OCI-LY7 (cell line): ENCODE results near the gene FBXO44. TPM values are rescaled to one million over a fixed set of nuclear protein-coding genes. Genes with fewer than 3 reads are reported as not detected.

Experiments used
- BruUV-seq: library from RNA; stranded (reverse); fragments of 400-500 nt; replicated peaks from 2 replicates; lab custom pipeline; 2021; lab: Mats Ljungman, UMichigan
- CTCF ChIA-PET: fragments of 300-600 bp; sonication (Branson Sonifier 250); formaldehyde crosslinking; loops from one replicate; lab custom pipeline; 2022; ENCODE audit warnings: antibody characterized with exemption; ENCODE audit not compliant: unreplicated experiment; lab: Charles Lee
- POLR2A ChIA-PET: fragments of 300-600 bp; sonication (Branson Sonifier 250); formaldehyde crosslinking; loops from one replicate; lab custom pipeline; 2022; ENCODE audit warnings: antibody characterized with exemption; lab: Charles Lee
- DNase-seq: peaks from one replicate; pipeline ENCODE4 v3.0.0-alpha.2; 2015; ENCODE audit warnings: low spot score
- H2AFZ ChIP-seq: fragments of 200-600 bp; sonication (generic), shearing (Covaris generic); 2 replicates; pipeline ENCODE4 v1.6.1; 2014; ENCODE audit warnings: mild to moderate bottlenecking, antibody characterized with exemption, low read length, moderate library complexity
- H3K27ac ChIP-seq: fragments of 200-600 bp; sonication (generic); 2 replicates; pipeline ENCODE4 v1.5.1; 2014; ENCODE audit warnings: mixed run types, low read depth, mild to moderate bottlenecking, moderate library complexity, low read length, inconsistent platforms; ENCODE audit not compliant: poor library complexity, severe bottlenecking
- H3K36me3 ChIP-seq: fragments of 200-600 bp; sonication (generic); 2 replicates; pipeline ENCODE4 v1.6.1; 2014; ENCODE audit warnings: mild to moderate bottlenecking, antibody characterized with exemption, low read length, moderate library complexity, mixed read lengths; ENCODE audit not compliant: insufficient read depth
- H3K4me1 ChIP-seq: fragments of 200-600 bp; sonication (generic); 2 replicates; pipeline ENCODE4 v1.5.1; 2014; ENCODE audit warnings: mild to moderate bottlenecking, low read length; ENCODE audit not compliant: insufficient read depth, poor library complexity, severe bottlenecking
- H3K4me2 ChIP-seq: fragments of 200-600 bp; sonication (generic); 2 replicates; pipeline ENCODE4 v1.6.1; 2014; ENCODE audit warnings: mild to moderate bottlenecking, low read length
- H3K4me3 ChIP-seq: fragments of 200-600 bp; sonication (generic); 2 replicates; pipeline ENCODE4 v1.5.1; 2014; ENCODE audit warnings: mild to moderate bottlenecking, low read depth, low read length; ENCODE audit not compliant: poor library complexity, severe bottlenecking
- H3K79me2 ChIP-seq: fragments of 200-600 bp; sonication (generic); 2 replicates; pipeline ENCODE4 v1.6.1; 2016; ENCODE audit warnings: low read depth, mild to moderate bottlenecking, low read length, moderate library complexity, mixed read lengths; ENCODE audit not compliant: insufficient read depth
- H3K9me2 ChIP-seq: fragments of 200-600 bp; sonication (generic); 2 replicates; pipeline ENCODE4 v1.6.1; 2016; ENCODE audit warnings: mild to moderate bottlenecking, low read length, mixed read lengths; ENCODE audit not compliant: insufficient read depth
- H3K9me3 ChIP-seq: fragments of 200-600 bp; sonication (generic); 2 replicates; pipeline ENCODE4 v1.6.1; 2014; ENCODE audit warnings: mild to moderate bottlenecking, mixed run types, low read length, mixed read lengths
- H4K20me1 ChIP-seq: fragments of 200-600 bp; sonication (generic); 2 replicates; pipeline ENCODE4 v1.6.1; 2014; ENCODE audit warnings: mild to moderate bottlenecking, antibody characterized with exemption, low read length, moderate library complexity, mixed read lengths; ENCODE audit not compliant: insufficient read depth
- CTCF ChIP-seq: fragments of 200-600 bp; sonication (generic); conservative IDR thresholded peaks from 2 replicates; pipeline ENCODE4 v1.5.1; 2014; ENCODE audit warnings: mild to moderate bottlenecking, antibody characterized with exemption, low read length, moderate library complexity, mixed read lengths
- EZH2phosphoT487 ChIP-seq: fragments of 200-600 bp; sonication (generic); IDR thresholded peaks from 2 replicates; pipeline ENCODE4 v1.6.1; 2018; ENCODE audit warnings: low read depth, borderline replicate concordance, mild to moderate bottlenecking, mixed run types, antibody characterized with exemption, low read length, moderate library complexity, mixed read lengths
- intact Hi-C: fragments of 100-400 bp; cut with micrococcal nuclease; formaldehyde crosslinking; loops from one replicate; pipeline ENCODE4 v1.10.0; 2022; ENCODE audit not compliant: unreplicated experiment
- total RNA-seq, 2 experiments: library from RNA; depleted of rRNA in 1 of 2; stranded (reverse); fragments of >200 nt in 1 of 2; shearing (Covaris generic) in 1 of 2; gene quantifications; 2 replicates each; pipeline ENCODE4 v1.2.3, GENCODE V29; 2014 to 2022

Gene FBXO44
- total RNA-seq, 2 experiments from 2014 or later, result 16.2 to 20.8 TPM

GRCh38 chr1:11610629-11611180 lies 44.0 kb upstream of the FBXO44 start:
- Histone ChIP-seq H3K9me2 (no peaks in the 10 kb centered on the region), H3K4me2 (no peak overlapping the region), H3K36me3 (no peaks in the 10 kb centered on the region), H4K20me1 (no peaks in the 10 kb centered on the region), H2AFZ (no peak overlapping the region), H3K4me3 (no peak overlapping the region), H3K4me1 (no peaks in the 10 kb centered on the region), H3K79me2 (no peaks in the 10 kb centered on the region), H3K9me3 (no peaks in the 10 kb centered on the region), H3K27ac (no peak overlapping the region)
- POLR2A ChIA-PET, result no interaction called here
- CTCF ChIA-PET, result no interaction called here
- intact Hi-C loops, result no loop called here
- TF ChIP-seq CTCF, result no peak
- TF ChIP-seq EZH2phosphoT487, result no peak
- DNase-seq, result no peak
- BruUV-seq, result no TSS peak

- no peaks in the 10 kb centered on the region for H3K36me3 ChIP-seq
- ChIA-PET CTCF (interaction anchor here (0.6 kb wide), 1 partner anchor 131 kb away, joined by 3 read pairs; no protein-coding TSS in a partner anchor), POLR2A (interaction anchor here (0.7 kb wide), 1 partner anchor 262 kb away, joined by 3 read pairs; no protein-coding TSS in a partner anchor)
- no peak for DNase-seq
- no peaks in the 10 kb centered on the region for H3K9me3 ChIP-seq
- BruUV-seq, result no TSS peak
- intact Hi-C loops, result no loop called here
- no peaks in the 10 kb centered on the region for H3K4me1 ChIP-seq
- no peak overlapping the region for H3K4me2 ChIP-seq
- H2AFZ ChIP-seq, result no peak overlapping the region
- no peaks in the 10 kb centered on the region for H3K9me2 ChIP-seq
- H3K79me2 ChIP-seq, result no peaks in the 10 kb centered on the region
- no peak overlapping the region for H3K4me3 ChIP-seq
- no peaks in the 10 kb centered on the region for H4K20me1 ChIP-seq
- TF ChIP-seq EZH2phosphoT487 (no peak), CTCF (no peak)
- no peak overlapping the region for H3K27ac ChIP-seq
Measured at GRCh38 chr1:11611638-11612327, 42.9 kb upstream of the FBXO44 start.

- Histone ChIP-seq H3K9me2 (no peaks in the 10 kb centered on the region), H3K4me2 (no peak overlapping the region), H4K20me1 (no peaks in the 10 kb centered on the region), H2AFZ (no peak overlapping the region), H3K4me1 (no peaks in the 10 kb centered on the region), H3K27ac (no peak overlapping the region), H3K4me3 (no peak overlapping the region), H3K9me3 (no peaks in the 10 kb centered on the region), H3K79me2 (no peaks in the 10 kb centered on the region), H3K36me3 (no peaks in the 10 kb centered on the region)
- no peak for TF ChIP-seq EZH2phosphoT487
- no peak for TF ChIP-seq CTCF
- no TSS peak for BruUV-seq
- ChIA-PET POLR2A (interaction anchor here (0.5 kb wide), 1 partner anchor 22 kb away, joined by 3 read pairs; no protein-coding TSS in a partner anchor), CTCF (no interaction called here)
- DNase-seq, result no peak
- intact Hi-C loops, result no loop called here
Measured at GRCh38 chr1:11613347-11613746, 41.3 kb upstream of the FBXO44 start.
